GM19193 (cell line): ENCODE measurements around the gene SORT1.

Source experiments
- POLR2A ChIP-seq: IDR thresholded peaks from 4 replicates; pipeline ENCODE4 v1.6.1; 2011; ENCODE audit not compliant: insufficient read depth, insufficient read length; ENCODE audit errors: extremely low read depth

SORT1 gene

GRCh38 chr1:109397581-109398342, at the start of gene SORT1:
SORT1 (minus strand) TSS chr1:109397918; CDS start chr1:109397892, 26 bp downstream.
- peak; percentile 20 for TF ChIP-seq POLR2A

GRCh38 chr1:109444346-109444745, 46.6 kb upstream of the SORT1 start:
- no peak for TF ChIP-seq POLR2A

GRCh38 chr1:109443476-109443875, 45.8 kb upstream of the SORT1 start:
- TF ChIP-seq POLR2A, result no peak

- no peak for TF ChIP-seq POLR2A
Observed at GRCh38 chr1:109441069-109441468, 43.4 kb upstream of the SORT1 start.

- TF ChIP-seq POLR2A, result no peak
Observed at GRCh38 chr1:109438798-109439297, 41.1 kb upstream of the SORT1 start.

GRCh38 chr1:109434484-109434883, 36.8 kb upstream of the SORT1 start:
- no peak for TF ChIP-seq POLR2A

GRCh38 chr1:109433322-109433721, 35.6 kb upstream of the SORT1 start:
- no peak for TF ChIP-seq POLR2A

- TF ChIP-seq POLR2A, result no peak
Observed at GRCh38 chr1:109432336-109432735, 34.6 kb upstream of the SORT1 start.

GRCh38 chr1:109427171-109427467, 29.4 kb upstream of the SORT1 start:
- TF ChIP-seq POLR2A, result no peak

GRCh38 chr1:109426281-109427170, 28.8 kb upstream of the SORT1 start, which contains the start of gene PSMA5:
PSMA5 (minus strand) TSS chr1:109426448; CDS start chr1:109426330, 118 bp downstream.
- peak; percentile 98 for TF ChIP-seq POLR2A

GRCh38 chr1:109425391-109426280, 27.9 kb upstream of the SORT1 start:
- TF ChIP-seq POLR2A, result no peak

GRCh38 chr1:109423498-109423897, 25.8 kb upstream of the SORT1 start:
- no peak for TF ChIP-seq POLR2A

- TF ChIP-seq POLR2A, result no peak
Observed at GRCh38 chr1:109412551-109412950, 14.8 kb upstream of the SORT1 start.

- TF ChIP-seq POLR2A, result no peak
Observed at GRCh38 chr1:109404838-109405237, 7.1 kb upstream of the SORT1 start.

- no peak for TF ChIP-seq POLR2A
Observed at GRCh38 chr1:109402025-109402424, 4.3 kb upstream of the SORT1 start.
